Measurements from ENCODE around the gene RHOF. TPM values are rescaled to one million over a fixed set of nuclear protein-coding genes. Genes with fewer than 3 reads are reported as not detected.

RHOF gene
- total RNA-seq, 1 experiment from 2014 or later = 36.7 TPM

DNA sequence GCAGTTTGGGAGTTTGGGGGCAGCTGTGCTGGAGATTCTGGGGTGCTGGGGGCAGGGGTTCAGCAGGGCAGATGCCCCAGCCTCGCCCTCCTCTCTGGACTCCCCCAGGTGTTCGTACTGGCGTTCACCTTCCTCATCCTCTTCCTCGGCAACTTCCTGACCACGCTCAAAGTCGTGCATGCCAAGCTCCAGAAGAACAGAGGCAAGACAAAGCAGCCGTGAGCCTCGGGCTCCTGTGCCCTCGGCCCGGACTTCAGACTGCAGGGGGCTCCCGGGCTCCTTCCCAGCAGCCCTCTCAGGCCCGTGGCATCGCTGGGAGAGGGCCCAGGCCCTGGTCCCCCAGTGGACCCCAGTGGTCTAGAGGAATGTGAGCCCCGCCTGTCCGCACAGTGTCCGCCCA, 18.0 kb downstream of the RHOF start:
- Mint-ChIP-seq H3K27me3 (ENCODE audit: insufficient read depth, unreplicated experiment) (no peaks in the 10 kb centered on the region), H3K36me3 (ENCODE audit: insufficient read depth, unreplicated experiment) (peaks cover 33% of the 10 kb centered on the region), H3K4me3 (ENCODE audit: unreplicated experiment) (no peak overlapping the region), H3K4me1 (ENCODE audit: low read depth, unreplicated experiment) (peaks cover 11% of the 10 kb centered on the region), H3K9me3 (ENCODE audit: unreplicated experiment) (no peaks in the 10 kb centered on the region), H3K27ac (ENCODE audit: unreplicated experiment) (peak overlapping the region; percentile 77)
- no peak for DNase-seq
- no TSS peak for BruUV-seq (replicated peaks)
- Histone ChIP-seq H3K36me3 (ENCODE audit: control insufficient read depth, insufficient read depth, low read length) (no peaks in the 10 kb centered on the region; the same call in none of the 2 replicates), H3K27me3 (replicated peaks; ENCODE audit: control insufficient read depth, insufficient read depth, low read length) (no peaks in the 10 kb centered on the region), H3K4me3 (ENCODE audit: low read depth, low read length) (no peak overlapping the region), H3K4me1 (peaks cover 20% of the 10 kb centered on the region), H3K9me3 (no peaks in the 10 kb centered on the region)
- TF ChIP-seq, protein P1, sequence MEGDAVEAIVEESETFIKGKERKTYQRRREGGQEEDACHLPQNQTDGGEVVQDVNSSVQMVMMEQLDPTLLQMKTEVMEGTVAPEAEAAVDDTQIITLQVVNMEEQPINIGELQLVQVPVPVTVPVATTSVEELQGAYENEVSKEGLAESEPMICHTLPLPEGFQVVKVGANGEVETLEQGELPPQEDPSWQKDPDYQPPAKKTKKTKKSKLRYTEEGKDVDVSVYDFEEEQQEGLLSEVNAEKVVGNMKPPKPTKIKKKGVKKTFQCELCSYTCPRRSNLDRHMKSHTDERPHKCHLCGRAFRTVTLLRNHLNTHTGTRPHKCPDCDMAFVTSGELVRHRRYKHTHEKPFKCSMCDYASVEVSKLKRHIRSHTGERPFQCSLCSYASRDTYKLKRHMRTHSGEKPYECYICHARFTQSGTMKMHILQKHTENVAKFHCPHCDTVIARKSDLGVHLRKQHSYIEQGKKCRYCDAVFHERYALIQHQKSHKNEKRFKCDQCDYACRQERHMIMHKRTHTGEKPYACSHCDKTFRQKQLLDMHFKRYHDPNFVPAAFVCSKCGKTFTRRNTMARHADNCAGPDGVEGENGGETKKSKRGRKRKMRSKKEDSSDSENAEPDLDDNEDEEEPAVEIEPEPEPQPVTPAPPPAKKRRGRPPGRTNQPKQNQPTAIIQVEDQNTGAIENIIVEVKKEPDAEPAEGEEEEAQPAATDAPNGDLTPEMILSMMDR (IDR thresholded peaks at IDR 0.05; ENCODE audit: insufficient read depth in 1 of 2, low read depth in 1 of 2, low read length in 1 of 2, severe bottlenecking in 1 of 2, unreplicated experiment in 1 of 2) = no peak
- CTCF ChIA-PET = interaction anchor here (0.6 to 4.9 kb wide), 3 partner anchors 9 to 83 kb away, joined by 3 to 53 read pairs (median 3); partner anchors contain the start of gene RHOF
- POLR2A ChIA-PET = interaction anchor here (1.0 kb wide), 1 partner anchor 62 kb away, joined by 3 read pairs; no protein-coding TSS in a partner anchor
- intact Hi-C loops (cut with micrococcal nuclease; ENCODE audit: unreplicated experiment) = no loop called here

DNA sequence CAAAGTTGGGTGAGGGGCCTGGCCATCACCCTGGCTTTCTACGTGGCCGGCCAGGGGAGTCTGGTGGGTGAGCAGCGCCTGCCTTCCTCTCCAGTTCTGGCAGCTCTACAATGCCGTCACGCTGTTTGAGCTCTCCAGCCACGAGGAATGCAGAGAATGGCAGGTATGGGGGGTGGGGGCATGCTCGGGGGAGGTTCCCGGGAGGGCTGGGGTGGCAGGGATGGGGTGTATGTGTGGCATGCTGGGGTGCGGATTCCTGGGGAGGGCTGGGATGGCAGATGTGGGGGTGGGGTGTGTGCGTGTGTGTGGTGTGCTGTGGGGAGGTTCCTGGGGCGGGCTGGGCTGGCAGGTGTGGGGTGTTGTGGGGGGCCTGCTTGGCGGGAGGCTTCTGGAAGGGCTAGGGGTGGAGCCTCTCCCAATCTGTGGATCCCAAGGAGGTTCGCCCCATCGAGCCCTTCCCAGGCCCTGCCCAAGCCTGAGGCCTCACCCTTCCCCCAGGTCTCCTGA, 18.5 kb downstream of the RHOF start:
- no peaks in the 10 kb centered on the region for H3K9me3 Mint-ChIP-seq (ENCODE audit: unreplicated experiment)
- Histone ChIP-seq H3K4me3 (ENCODE audit: low read depth, low read length) (no peak overlapping the region), H3K4me1 (peaks cover 20% of the 10 kb centered on the region), H3K9me3 (no peaks in the 10 kb centered on the region), H3K36me3 (ENCODE audit: control insufficient read depth, insufficient read depth, low read length) (no peaks in the 10 kb centered on the region; the same call in none of the 2 replicates), H3K27me3 (replicated peaks; ENCODE audit: control insufficient read depth, insufficient read depth, low read length) (no peaks in the 10 kb centered on the region)
- peak overlapping the region; percentile 22 for H3K4me3 Mint-ChIP-seq (ENCODE audit: unreplicated experiment)
- peak overlapping the region; percentile 77 for H3K27ac Mint-ChIP-seq (ENCODE audit: unreplicated experiment)
- no peaks in the 10 kb centered on the region for H3K27me3 Mint-ChIP-seq (ENCODE audit: insufficient read depth, unreplicated experiment)
- peaks cover 28% of the 10 kb centered on the region for H3K36me3 Mint-ChIP-seq (ENCODE audit: insufficient read depth, unreplicated experiment)
- H3K4me1 Mint-ChIP-seq (ENCODE audit: low read depth, unreplicated experiment) = peaks cover 11% of the 10 kb centered on the region
- ChIA-PET POLR2A (interaction anchor here (0.7 to 1.0 kb wide), 2 partner anchors 62 to 95 kb away, joined by 3 to 9 read pairs; no protein-coding TSS in a partner anchor), CTCF (interaction anchor here (0.6 to 4.9 kb wide), 6 partner anchors 10 to 149 kb away, joined by 3 to 53 read pairs (median 4); partner anchors contain the start of genes ORAI1, RHOF and TMEM120B)
- no TSS peak for BruUV-seq (replicated peaks)
- DNase-seq = peak; percentile 40 to 64
- intact Hi-C loops (cut with micrococcal nuclease; ENCODE audit: unreplicated experiment) = loop anchor here (5.0 kb wide), 1 partner anchor 223 kb away; no protein-coding TSS in a partner anchor
- TF ChIP-seq, protein P1 (IDR thresholded peaks at IDR 0.05; ENCODE audit: insufficient read depth in 1 of 2, low read depth in 1 of 2, low read length in 1 of 2, severe bottlenecking in 1 of 2, unreplicated experiment in 1 of 2) = no peak

DNA sequence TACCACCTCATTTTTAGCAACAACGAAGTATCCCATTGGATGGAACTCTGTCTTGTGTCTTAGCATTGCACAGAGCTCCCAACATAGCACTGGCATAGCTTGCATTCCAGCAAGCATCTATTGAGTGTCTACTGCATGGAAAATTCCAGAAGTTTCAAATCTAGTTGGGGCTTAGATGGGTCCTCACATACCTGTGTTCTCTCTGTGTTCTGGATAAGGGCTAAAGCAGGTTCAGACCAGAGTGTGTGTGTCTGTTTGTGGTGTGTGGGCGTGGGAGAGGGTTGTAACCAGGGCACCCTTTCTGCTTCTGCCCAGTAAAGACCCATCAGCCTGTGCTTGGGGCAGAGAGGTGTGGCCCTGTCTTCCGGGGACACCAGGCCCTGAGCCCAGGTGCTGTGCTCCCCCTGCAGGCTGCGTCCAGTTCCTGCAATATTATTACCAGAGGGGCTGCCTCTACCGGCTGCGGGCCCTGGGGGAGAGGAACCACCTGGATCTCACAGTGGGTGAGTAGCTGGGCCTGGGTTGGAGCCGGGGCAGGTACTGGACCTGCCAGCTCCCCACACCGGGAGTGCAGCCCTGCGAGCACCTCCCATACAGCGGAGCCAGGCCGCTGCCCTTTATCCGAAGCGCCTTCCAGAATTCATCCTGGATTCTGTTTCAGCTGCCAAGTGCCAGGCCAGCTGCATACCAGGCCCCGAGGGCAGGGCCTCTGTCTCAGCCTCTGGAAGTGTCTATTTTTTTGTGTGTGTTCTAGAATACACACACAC, 20.3 kb downstream of the RHOF start:
- H3K27me3 Mint-ChIP-seq (ENCODE audit: insufficient read depth, unreplicated experiment) = no peaks in the 10 kb centered on the region
- no TSS peak for BruUV-seq (replicated peaks)
- peak; percentile 81 to 86 for DNase-seq
- H3K4me3 ChIP-seq (ENCODE audit: low read depth, low read length) = no peak overlapping the region
- H3K36me3 Mint-ChIP-seq (ENCODE audit: insufficient read depth, unreplicated experiment) = peaks cover 24% of the 10 kb centered on the region
- TF ChIP-seq, protein P1 (IDR thresholded peaks at IDR 0.05; ENCODE audit: insufficient read depth in 1 of 2, low read depth in 1 of 2, low read length in 1 of 2, severe bottlenecking in 1 of 2, unreplicated experiment in 1 of 2) = peak; percentile 89 to 90
- no peaks in the 10 kb centered on the region for H3K9me3 ChIP-seq
- peaks cover 20% of the 10 kb centered on the region for H3K4me1 ChIP-seq
- H3K27me3 ChIP-seq (replicated peaks; ENCODE audit: control insufficient read depth, insufficient read depth, low read length) = no peaks in the 10 kb centered on the region
- H3K36me3 ChIP-seq (ENCODE audit: control insufficient read depth, insufficient read depth, low read length) = no peaks in the 10 kb centered on the region; the same call in 1 of the 2 replicates
- H3K4me3 Mint-ChIP-seq (ENCODE audit: unreplicated experiment) = no peak overlapping the region
- H3K9me3 Mint-ChIP-seq (ENCODE audit: unreplicated experiment) = no peaks in the 10 kb centered on the region
- POLR2A ChIA-PET = no interaction called here
- peaks cover 11% of the 10 kb centered on the region for H3K4me1 Mint-ChIP-seq (ENCODE audit: low read depth, unreplicated experiment)
- H3K27ac Mint-ChIP-seq (ENCODE audit: unreplicated experiment) = peak overlapping the region; percentile 25
- CTCF ChIA-PET = interaction anchor here (0.6 to 2.0 kb wide), 7 partner anchors 11 to 444 kb away, joined by 3 to 8 read pairs (median 3); partner anchors contain the start of gene TMEM120B
- intact Hi-C loops (cut with micrococcal nuclease; ENCODE audit: unreplicated experiment) = loop anchor here (1.0 to 5.0 kb wide), 3 partner anchors 24 to 221 kb away; no protein-coding TSS in a partner anchor

Data from Caco-2 (cell line).